ENCODE data around the gene PAIP2B. TPM values are rescaled to one million over a fixed set of nuclear protein-coding genes. Genes with fewer than 3 reads are reported as not detected.
"Not testable (repeated sequence)": the region's sequence is repeated elsewhere in the genome, so short reads cannot be mapped to it uniquely, and the experiment has no call there.

Gene PAIP2B
- total RNA-seq, 1 experiment from 2014 or later = 0.34 TPM

GRCh38 chr2:71238089-71238488 is 11.2 kb upstream of the PAIP2B start:
- Histone ChIP-seq H3K27me3 (replicated peaks) (peaks cover 20% of the 10 kb centered on the region), H3K9me3 (replicated peaks) (no peaks in the 10 kb centered on the region), H3K27ac (no peak overlapping the region), H3K4me1 (replicated peaks) (no peaks in the 10 kb centered on the region), H3K4me3 (no peak overlapping the region), H3K36me3 (no peaks in the 10 kb centered on the region)
- no peak for DNase-seq (ENCODE audit: low read depth in 1 of 2, low spot score in 2 of 2)

- no peak overlapping the region for H3K4me3 ChIP-seq
Observed at GRCh38 chr2:71235930-71236587, 9.2 kb upstream of the PAIP2B start.

GRCh38 chr2:71233072-71233471 is 6.2 kb upstream of the PAIP2B start:
- H3K27me3 ChIP-seq (replicated peaks) = peaks cover 13% of the 10 kb centered on the region
- not testable (repeated sequence) for H3K4me3 ChIP-seq; H3K27ac ChIP-seq; H3K36me3 ChIP-seq; H3K9me3 ChIP-seq (replicated peaks); DNase-seq (ENCODE audit: low read depth in 1 of 2, low spot score in 2 of 2); H3K4me1 ChIP-seq (replicated peaks)

More at GRCh38 chr2:71235930-71236587, 9.2 kb upstream of the PAIP2B start:
- Histone ChIP-seq H3K36me3 (no peaks in the 10 kb centered on the region), H3K27ac (no peak overlapping the region), H3K27me3 (replicated peaks) (peaks cover 17% of the 10 kb centered on the region), H3K4me1 (replicated peaks) (no peaks in the 10 kb centered on the region), H3K9me3 (replicated peaks) (no peaks in the 10 kb centered on the region)
- DNase-seq (ENCODE audit: low read depth in 1 of 2, low spot score in 2 of 2) = no peak

DNA sequence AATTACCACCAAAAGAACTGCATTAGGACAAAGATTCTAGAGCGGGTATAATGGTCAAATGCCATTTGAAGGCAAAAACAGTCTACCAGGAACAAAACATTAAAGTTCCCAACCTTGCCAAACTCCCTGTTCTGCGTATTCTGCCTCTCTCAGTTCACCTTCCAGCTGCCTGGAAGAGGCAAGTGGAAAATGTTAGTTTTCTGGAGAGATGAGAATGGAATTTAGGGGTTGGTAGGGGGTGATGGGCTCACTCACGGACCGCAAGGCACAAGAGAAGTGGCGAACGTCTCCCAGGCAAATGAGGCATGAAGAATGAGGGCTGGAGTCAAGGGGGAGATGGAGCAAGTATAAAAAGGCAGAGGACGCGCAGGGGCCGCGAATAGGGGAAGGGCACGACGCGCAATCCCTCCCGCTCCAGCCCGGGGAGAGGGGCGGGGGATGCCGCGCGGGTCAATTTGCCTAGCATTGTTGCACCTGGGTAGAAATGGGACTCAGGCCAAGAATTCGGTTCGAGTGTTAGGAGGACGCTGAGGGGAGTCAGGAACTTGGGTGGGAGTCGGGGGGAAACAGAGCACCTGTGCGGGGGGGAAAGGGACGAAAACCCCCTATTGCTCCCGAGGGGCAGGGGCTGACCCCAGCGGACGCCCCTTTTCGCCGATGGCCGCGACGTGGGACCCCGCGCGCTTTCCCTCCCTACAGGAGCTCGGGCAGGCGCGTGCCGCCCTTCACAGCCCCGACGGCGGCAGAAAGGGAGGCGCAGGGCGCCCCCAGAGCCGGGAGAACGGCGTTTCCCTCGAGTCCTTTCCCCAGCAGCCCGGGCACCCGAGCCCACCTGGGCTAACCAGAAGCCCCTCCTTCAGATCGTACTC is 573 bp downstream of the PAIP2B start:
- peak in 1 of 2 experiments; percentile 42 for DNase-seq (ENCODE audit: low read depth in 1 of 2, low spot score in 2 of 2)
- Histone ChIP-seq H3K9me3 (replicated peaks) (no peaks in the 10 kb centered on the region), H3K27ac (no peak overlapping the region)

GRCh38 chr2:71224935-71225334 is 2.0 kb downstream of the PAIP2B start:
- peaks cover 12% of the 10 kb centered on the region for H3K4me1 ChIP-seq (replicated peaks)
- DNase-seq (ENCODE audit: low read depth in 1 of 2, low spot score in 2 of 2) = no peak

More for the DNA sequence above, 573 bp downstream of the PAIP2B start:
- Histone ChIP-seq H3K27me3 (replicated peaks) (peaks cover 15% of the 10 kb centered on the region), H3K4me1 (replicated peaks) (peaks cover 12% of the 10 kb centered on the region), H3K36me3 (no peaks in the 10 kb centered on the region), H3K4me3 (peak overlapping the region; percentile 48)

GRCh38 chr2:71224457-71224856 is 2.4 kb downstream of the PAIP2B start:
- no peaks in the 10 kb centered on the region for H3K9me3 ChIP-seq (replicated peaks)
- H3K4me3 ChIP-seq = no peak overlapping the region
- no peak for DNase-seq (ENCODE audit: low read depth in 1 of 2, low spot score in 2 of 2)
- H3K27me3 ChIP-seq (replicated peaks) = peaks cover 15% of the 10 kb centered on the region
- H3K4me1 ChIP-seq (replicated peaks) = peaks cover 12% of the 10 kb centered on the region
- H3K36me3 ChIP-seq = no peaks in the 10 kb centered on the region
- H3K27ac ChIP-seq = no peak overlapping the region

More at GRCh38 chr2:71224935-71225334, 2.0 kb downstream of the PAIP2B start:
- Histone ChIP-seq H3K36me3 (no peaks in the 10 kb centered on the region), H3K9me3 (replicated peaks) (no peaks in the 10 kb centered on the region), H3K4me3 (no peak overlapping the region), H3K27ac (no peak overlapping the region), H3K27me3 (replicated peaks) (peaks cover 15% of the 10 kb centered on the region)

GRCh38 chr2:71223767-71224333 is 3.1 kb downstream of the PAIP2B start:
- H3K36me3 ChIP-seq = no peaks in the 10 kb centered on the region
- H3K27ac ChIP-seq = no peak overlapping the region
- peak in 1 of 2 experiments; percentile 9 for DNase-seq (ENCODE audit: low read depth in 1 of 2, low spot score in 2 of 2)
- H3K9me3 ChIP-seq (replicated peaks) = no peaks in the 10 kb centered on the region
- H3K4me3 ChIP-seq = no peak overlapping the region
- peaks cover 12% of the 10 kb centered on the region for H3K4me1 ChIP-seq (replicated peaks)
- H3K27me3 ChIP-seq (replicated peaks) = peaks cover 15% of the 10 kb centered on the region

DNA sequence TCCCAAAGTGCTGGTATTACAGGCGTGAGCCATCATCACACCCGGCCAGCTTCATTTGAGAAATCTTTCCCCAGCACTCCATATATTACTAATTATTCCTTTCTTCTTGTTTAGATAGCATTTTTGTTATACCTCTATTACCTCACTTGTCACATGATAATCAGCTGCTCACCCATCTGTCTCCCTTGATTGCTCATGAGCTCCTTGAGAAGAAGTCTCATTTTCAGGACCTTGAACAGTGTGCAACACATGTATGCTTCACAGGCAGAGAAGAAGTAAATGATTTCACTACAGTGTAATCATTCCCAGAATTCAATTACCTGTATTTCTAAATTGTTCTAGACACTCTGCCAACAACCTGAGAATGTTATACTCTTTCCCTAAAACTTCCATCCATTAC is 6.2 kb downstream of the PAIP2B start:
- Histone ChIP-seq H3K27ac (no peak overlapping the region), H3K4me1 (replicated peaks) (no peaks in the 10 kb centered on the region), H3K4me3 (no peak overlapping the region), H3K27me3 (replicated peaks) (peaks cover 10% of the 10 kb centered on the region), H3K9me3 (replicated peaks) (no peaks in the 10 kb centered on the region), H3K36me3 (no peaks in the 10 kb centered on the region)
- no peak for DNase-seq (ENCODE audit: low read depth in 1 of 2, low spot score in 2 of 2)

DNA sequence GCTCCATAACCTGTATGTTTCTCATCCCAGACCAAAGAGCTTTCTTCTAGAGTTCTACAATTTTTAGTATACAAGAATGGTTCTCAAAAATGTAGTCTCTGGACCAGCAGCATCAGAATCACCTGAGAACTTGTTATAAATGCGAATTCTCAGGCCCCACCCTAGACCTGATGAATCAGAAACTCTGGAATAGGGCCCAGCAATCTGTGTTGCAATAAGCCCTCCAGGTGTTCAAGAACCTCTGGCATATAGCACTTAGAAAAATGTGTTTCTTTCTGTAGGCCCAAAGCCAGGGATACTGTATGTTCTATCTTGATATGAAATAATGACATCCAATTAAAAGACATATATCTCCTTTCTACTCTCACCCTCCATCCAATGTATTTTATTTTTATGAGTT is 10.4 kb downstream of the PAIP2B start:
- H3K4me1 ChIP-seq (replicated peaks) = no peaks in the 10 kb centered on the region

DNA sequence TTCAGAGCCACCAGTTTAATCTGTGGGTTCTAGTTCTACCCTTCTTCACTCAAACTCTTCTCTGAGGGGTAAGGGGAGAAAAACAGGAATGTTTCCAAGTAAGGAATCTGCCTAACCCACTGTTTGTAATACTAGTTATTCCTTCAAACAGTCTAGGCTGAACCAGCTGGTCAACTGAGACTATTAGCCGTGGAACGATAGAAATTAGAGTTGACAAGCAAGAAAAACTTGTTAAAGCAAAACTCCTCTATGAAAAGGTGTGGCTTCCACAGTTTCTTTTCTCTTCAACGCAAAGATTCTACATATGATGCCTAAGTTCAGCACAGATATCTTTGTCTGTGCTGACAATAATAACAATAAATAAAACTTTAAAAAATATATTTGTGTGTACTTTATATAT is 11.5 kb downstream of the PAIP2B start:
- Histone ChIP-seq H3K4me1 (replicated peaks) (no peaks in the 10 kb centered on the region), H3K27me3 (replicated peaks) (peaks cover 11% of the 10 kb centered on the region), H3K4me3 (no peak overlapping the region), H3K9me3 (replicated peaks) (no peaks in the 10 kb centered on the region), H3K36me3 (no peaks in the 10 kb centered on the region), H3K27ac (no peak overlapping the region)
- DNase-seq (ENCODE audit: low read depth in 1 of 2, low spot score in 2 of 2) = no peak

More for the DNA sequence above, 10.4 kb downstream of the PAIP2B start:
- Histone ChIP-seq H3K27ac (no peak overlapping the region), H3K27me3 (replicated peaks) (peaks cover 8% of the 10 kb centered on the region), H3K4me3 (no peak overlapping the region), H3K36me3 (no peaks in the 10 kb centered on the region), H3K9me3 (replicated peaks) (no peaks in the 10 kb centered on the region)
- DNase-seq (ENCODE audit: low read depth in 1 of 2, low spot score in 2 of 2) = no peak

GRCh38 chr2:71212336-71212735 is 14.6 kb downstream of the PAIP2B start:
- H3K4me1 ChIP-seq (replicated peaks) = no peaks in the 10 kb centered on the region
- H3K27me3 ChIP-seq (replicated peaks) = peaks cover 19% of the 10 kb centered on the region
- no peak overlapping the region for H3K4me3 ChIP-seq
- no peaks in the 10 kb centered on the region for H3K9me3 ChIP-seq (replicated peaks)
- no peaks in the 10 kb centered on the region for H3K36me3 ChIP-seq
- no peak overlapping the region for H3K27ac ChIP-seq
- no peak for DNase-seq (ENCODE audit: low read depth in 1 of 2, low spot score in 2 of 2)

- Histone ChIP-seq H3K4me3 (no peak overlapping the region), H3K27me3 (replicated peaks) (peaks cover 29% of the 10 kb centered on the region), H3K36me3 (no peaks in the 10 kb centered on the region), H3K4me1 (replicated peaks) (no peaks in the 10 kb centered on the region), H3K9me3 (replicated peaks) (no peaks in the 10 kb centered on the region), H3K27ac (no peak overlapping the region)
- no peak for DNase-seq (ENCODE audit: low read depth in 1 of 2, low spot score in 2 of 2)
Observed at GRCh38 chr2:71210292-71210691, 16.6 kb downstream of the PAIP2B start.

DNA sequence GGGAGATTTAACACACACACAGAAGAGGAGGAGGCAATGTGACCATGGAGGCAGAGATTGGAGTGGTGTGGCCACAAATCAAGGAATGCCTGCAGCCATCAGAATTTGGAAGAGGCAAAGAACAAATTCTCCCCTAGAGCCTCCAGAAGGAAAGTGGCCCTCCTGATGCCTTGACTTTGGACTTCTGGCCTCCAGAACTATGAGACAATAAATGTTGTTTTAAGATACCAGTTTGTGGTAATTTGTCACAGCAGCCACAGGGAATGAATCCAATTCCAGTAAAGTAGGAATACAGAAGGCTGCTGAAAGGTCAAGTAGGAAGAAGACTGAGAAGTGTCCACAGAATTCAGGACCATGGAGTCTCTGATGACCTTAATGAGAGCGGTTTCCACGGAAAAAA is 18.1 kb downstream of the PAIP2B start:
- Histone ChIP-seq H3K27ac (no peak overlapping the region), H3K27me3 (replicated peaks) (peaks cover 26% of the 10 kb centered on the region), H3K4me3 (no peak overlapping the region), H3K36me3 (no peaks in the 10 kb centered on the region), H3K4me1 (replicated peaks) (no peaks in the 10 kb centered on the region), H3K9me3 (replicated peaks) (no peaks in the 10 kb centered on the region)
- no peak for DNase-seq (ENCODE audit: low read depth in 1 of 2, low spot score in 2 of 2)

DNA sequence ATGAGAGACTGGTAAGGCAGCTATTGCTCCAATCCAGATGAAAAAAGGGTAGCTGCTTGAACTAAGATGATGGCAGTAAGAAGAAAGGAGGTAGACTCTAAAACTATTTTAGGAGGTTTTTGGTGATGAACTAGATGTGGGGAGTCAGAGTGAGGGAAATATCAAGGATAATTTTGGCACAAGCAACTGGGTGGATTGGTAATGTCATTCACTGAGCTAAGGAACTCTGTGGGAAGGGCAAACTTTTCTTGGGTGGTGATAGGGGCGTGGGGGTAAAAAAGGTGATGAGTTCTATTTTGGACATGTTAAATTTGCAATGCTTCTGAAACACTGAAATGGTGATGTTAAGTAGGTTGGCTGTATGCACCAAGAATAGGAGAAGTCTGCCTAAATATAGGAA is 19.3 kb downstream of the PAIP2B start:
- Histone ChIP-seq H3K27ac (no peak overlapping the region), H3K4me1 (replicated peaks) (no peaks in the 10 kb centered on the region), H3K27me3 (replicated peaks) (peaks cover 26% of the 10 kb centered on the region), H3K4me3 (no peak overlapping the region), H3K36me3 (no peaks in the 10 kb centered on the region), H3K9me3 (replicated peaks) (no peaks in the 10 kb centered on the region)
- DNase-seq (ENCODE audit: low read depth in 1 of 2, low spot score in 2 of 2) = no peak
